Lung (tissue), 16 donors: Measurements from ENCODE around the gene ALG10B. TPM values are rescaled to one million over a fixed set of nuclear protein-coding genes. Genes with fewer than 3 reads are reported as not detected.

Experiments
- ATAC-seq: fragments of 200-7000 bp; cut with Tn5 transposase; one replicate; pipeline ENCODE4 v1.9.1; 2020; ENCODE audit warnings: moderate number of reproducible peaks; ENCODE audit not compliant: insufficient read depth, low FRiP score
- DNase-seq, 3 donors: peaks; one replicate each; pipeline ENCODE4 v3.0.0-alpha.2; 2013 to 2017
- H3K27ac ChIP-seq, 2 donors: one replicate each; pipeline ENCODE4 v1.5.1; 2013; ENCODE audit warnings: mild to moderate bottlenecking in 2 of 2, moderate library complexity in 2 of 2, control low read depth in 1 of 2, inconsistent platforms in 1 of 2, low read depth in 1 of 2, low read length in 1 of 2
- H3K27me3 ChIP-seq, 3 donors: one replicate each; pipeline ENCODE4 v1.5.1; 2013; ENCODE audit warnings: low read length in 2 of 3; ENCODE audit not compliant: control insufficient read depth in 3 of 3, insufficient read depth in 3 of 3
- H3K36me3 ChIP-seq, 4 donors: one replicate each; pipeline ENCODE4 v1.5.1; 2013; ENCODE audit warnings: low read length in 4 of 4, mild to moderate bottlenecking in 1 of 4, moderate library complexity in 1 of 4; ENCODE audit not compliant: control insufficient read depth in 4 of 4, insufficient read depth in 4 of 4
- H3K4me1 ChIP-seq, 5 donors: one replicate each; pipeline ENCODE4 v1.5.1; 2013; ENCODE audit warnings: low read length in 5 of 5, mild to moderate bottlenecking in 2 of 5, moderate library complexity in 1 of 5; ENCODE audit not compliant: control insufficient read depth in 5 of 5, insufficient read depth in 5 of 5
- H3K4me3 ChIP-seq: one replicate; pipeline ENCODE4 v1.5.1; 2013; ENCODE audit warnings: mild to moderate bottlenecking, control low read depth, moderate library complexity
- H3K9ac ChIP-seq, 2 donors: one replicate each; pipeline ENCODE4 v1.5.1; 2013; ENCODE audit warnings: low read length in 2 of 2, control low read depth in 1 of 2; ENCODE audit not compliant: insufficient read depth in 1 of 2
- H3K9me3 ChIP-seq, 4 donors: one replicate each; pipeline ENCODE4 v1.5.1; 2013; ENCODE audit warnings: low read length in 3 of 4, mild to moderate bottlenecking in 1 of 4, moderate library complexity in 1 of 4; ENCODE audit not compliant: control insufficient read depth in 4 of 4, insufficient read depth in 3 of 4
- CTCF ChIP-seq: IDR thresholded peaks from 2 replicates; pipeline ENCODE4 v1.5.1; 2012; ENCODE audit warnings: mild to moderate bottlenecking; ENCODE audit errors: control extremely low read depth, extremely low read depth
- WGBS, 2 donors: extraction: QIAGEN DNeasy Blood & Tissue Kit; methylation state at CpG; one replicate each; pipeline ENCODE4 v1.1.7; 2013; 5-methylcytosine and 5-hydroxymethylcytosine counted together
- long read RNA-seq, 5 donors: transcript quantifications; one replicate each; lab custom pipeline, GENCODE V29; 2026
- polyA plus RNA-seq, 2 donors: library from polyadenylated mRNA; stranded (reverse); fragments of 200-250 nt; gene quantifications; one replicate each; pipeline ENCODE4 v1.2.1, GENCODE V29; 2013
- total RNA-seq, 2 donors: library from RNA; depleted of rRNA in 1 of 2; stranded (reverse); fragments of >200 nt in 1 of 2; gene quantifications; one replicate each; pipeline ENCODE4 v1.2.1, GENCODE V29; 2014 to 2021
- donor health status: control.
- donor health status: control.
- donor health status: Bipolar disorder and iron deficiency.
- donor health status: healthy.
- donor health status: DM: yes; HTN: yes; CAD: no.

The ALG10B gene
- total RNA-seq (10 to 100 TPM; 10.6 to 11.7 TPM), polyA plus RNA-seq (1 to 10 TPM; 1.6 to 2.3 TPM)
- long read RNA-seq, donor 1, full-length matches to known transcripts, result 2 of 2 reads
- long read RNA-seq, donor 1, partial matches to known transcripts, result 0 of 2 reads
- long read RNA-seq, donor 1, other reads (novel, unspliced or antisense), result 0 of 2 reads
- long read RNA-seq, donor 2, result 0 reads
- long read RNA-seq, donor 3, partial matches to known transcripts, result 0 of 2 reads
- long read RNA-seq, donor 3, other reads (novel, unspliced or antisense), result 0 of 2 reads
- long read RNA-seq, donor 4, result 0 reads
- long read RNA-seq, donor 5, full-length matches to known transcripts, result 5 of 5 reads
- long read RNA-seq, donor 5, partial matches to known transcripts, result 0 of 5 reads
- long read RNA-seq, donor 5, other reads (novel, unspliced or antisense), result 0 of 5 reads

- TF ChIP-seq CTCF, result peak; percentile 63
- Histone ChIP-seq H3K27me3 (no peaks in the 10 kb centered on the region), H3K9ac (peak within 1 kb of the TSS; percentile 66 to 92), H3K4me3 (peak within 1 kb of the TSS; percentile 72), H3K9me3 (no peaks in the 10 kb centered on the region), H3K36me3 (peaks cover 0 to 6% (median 0%) of the 10 kb centered on the region in 4 donors), H3K4me1 (peaks cover 0 to 3% (median 0%) of the 10 kb centered on the region in 5 donors), H3K27ac (peak within 1 kb of the TSS; percentile 86 to 98)
- 0% methylated on average over 42 of the region's 42 CpGs for WGBS, 2 donors
- ATAC-seq (peak; percentile 100), DNase-seq (peak; percentile 96 to 99 (median 99))
Observed at GRCh38 chr12:38316391-38317129, at the start of gene ALG10B. Gene ALG10B, plus strand, starts transcription at chr12:38316774. Its CDS starts 120 bp downstream, at chr12:38316894.

- no peak for DNase-seq
- no peak overlapping the region for H3K9ac ChIP-seq
- H3K4me1 ChIP-seq, result no peaks in the 10 kb centered on the region
- no peaks in the 10 kb centered on the region for H3K27me3 ChIP-seq
- H3K27ac ChIP-seq, result no peak overlapping the region
- no peak for ATAC-seq
- no peak for TF ChIP-seq CTCF
- H3K4me3 ChIP-seq, result no peak overlapping the region
- no peaks in the 10 kb centered on the region for H3K36me3 ChIP-seq
- no peaks in the 10 kb centered on the region for H3K9me3 ChIP-seq
Observed at GRCh38 chr12:38268612-38269011, 48.0 kb upstream of the ALG10B start.

GRCh38 chr12:38269897-38270296 is 46.7 kb upstream of the ALG10B start:
- no peak for DNase-seq
- Histone ChIP-seq H3K9me3 (no peaks in the 10 kb centered on the region), H3K4me3 (no peak overlapping the region), H3K4me1 (no peaks in the 10 kb centered on the region), H3K9ac (no peak overlapping the region), H3K27ac (no peak overlapping the region), H3K27me3 (no peaks in the 10 kb centered on the region), H3K36me3 (no peaks in the 10 kb centered on the region)
- ATAC-seq, result no peak
- TF ChIP-seq CTCF, result no peak
- 44 to 53% methylated on average over 1 of the region's 1 CpG for WGBS, 2 donors
